HG03060 (cell line): Measurements from ENCODE around the gene PPP2R5C.
"Not testable (repeated sequence)": the region's sequence is repeated elsewhere in the genome, so short reads cannot be mapped to it uniquely, and the experiment has no call there.

ENCODE experiments used
- ATAC-seq: cut with Tn5 transposase; IDR thresholded peaks from one replicate; pipeline ENCODE4 v1.9.1; 2021; ENCODE audit warnings: low read depth, moderate number of reproducible peaks; ENCODE audit not compliant: unreplicated experiment

Gene PPP2R5C

GRCh38 chr14:101959277-101959676, 197.8 kb downstream of the PPP2R5C start:
- ATAC-seq, result no peak

- no peak for ATAC-seq
These were observed 198.7 kb downstream of the PPP2R5C start for GRCh38 chr14:101960225-101960624.

- ATAC-seq, result no peak
These were observed 199.7 kb downstream of the PPP2R5C start for GRCh38 chr14:101961011-101961721.

DNA sequence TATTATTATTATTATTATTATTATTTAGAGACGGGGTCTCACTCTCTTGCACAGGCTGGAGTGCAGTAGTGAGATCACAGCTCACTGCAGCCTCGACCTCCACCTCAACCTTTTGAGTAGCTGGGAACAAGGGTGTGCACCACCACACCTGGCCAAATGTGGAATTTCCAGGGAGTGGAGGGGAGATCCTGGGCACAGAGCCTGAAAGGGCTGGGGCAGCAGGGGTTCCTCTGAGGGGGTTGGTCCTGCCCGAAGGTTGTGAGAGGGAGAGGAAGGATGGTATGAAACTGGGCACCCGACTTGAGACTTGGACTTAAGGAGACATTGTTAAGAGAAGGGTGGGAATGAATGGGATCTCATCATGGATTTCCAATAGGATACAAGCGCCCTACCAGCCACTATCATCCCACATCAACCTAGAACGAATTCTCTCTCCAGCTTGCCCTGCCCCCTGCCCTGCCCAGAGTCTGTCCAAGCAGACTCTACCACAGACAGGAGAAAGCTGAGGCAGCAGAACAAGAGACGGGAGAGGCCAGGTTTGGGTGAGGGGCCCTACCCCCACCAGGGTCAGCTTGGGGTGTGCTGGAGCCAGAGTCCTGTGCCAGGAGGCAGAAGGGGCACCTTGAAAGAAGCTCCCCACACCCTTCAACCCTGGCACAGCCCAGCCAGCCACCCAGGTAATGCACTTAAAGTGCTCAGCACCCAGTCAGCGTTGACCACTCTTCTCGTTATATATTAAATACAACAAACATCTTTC, 200.4 kb downstream of the PPP2R5C start:
- ATAC-seq, result no peak

DNA sequence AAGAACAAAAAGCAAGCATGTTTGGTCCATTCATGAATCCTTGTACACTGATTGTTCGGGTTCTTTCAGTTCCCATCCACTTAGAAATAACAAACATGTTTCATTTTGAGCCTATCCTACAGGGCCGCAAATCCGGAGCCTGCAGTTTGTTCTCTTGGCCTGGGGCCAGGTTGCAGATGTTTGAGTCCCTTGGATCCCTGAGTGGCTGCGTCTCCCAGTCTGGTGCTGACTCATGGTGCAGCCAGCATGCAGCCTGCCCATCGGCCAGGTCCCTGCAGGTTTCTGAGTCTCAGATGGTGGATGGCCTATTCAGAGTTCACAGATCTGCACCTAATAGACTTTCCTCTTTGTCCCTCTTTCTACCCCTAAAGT, 201.0 kb downstream of the PPP2R5C start:
- ATAC-seq, result no peak

GRCh38 chr14:101963052-101963451, 201.5 kb downstream of the PPP2R5C start:
- ATAC-seq, result no peak

- no peak for ATAC-seq
These were observed 202.3 kb downstream of the PPP2R5C start for GRCh38 chr14:101963656-101964296.

GRCh38 chr14:101964297-101965180, 203.0 kb downstream of the PPP2R5C start, which contains the start of gene DYNC1H1:
Gene DYNC1H1, plus strand, starts transcription at chr14:101964573. Its CDS starts 119 bp downstream, at chr14:101964692.
- peak; percentile 53 for ATAC-seq

DNA sequence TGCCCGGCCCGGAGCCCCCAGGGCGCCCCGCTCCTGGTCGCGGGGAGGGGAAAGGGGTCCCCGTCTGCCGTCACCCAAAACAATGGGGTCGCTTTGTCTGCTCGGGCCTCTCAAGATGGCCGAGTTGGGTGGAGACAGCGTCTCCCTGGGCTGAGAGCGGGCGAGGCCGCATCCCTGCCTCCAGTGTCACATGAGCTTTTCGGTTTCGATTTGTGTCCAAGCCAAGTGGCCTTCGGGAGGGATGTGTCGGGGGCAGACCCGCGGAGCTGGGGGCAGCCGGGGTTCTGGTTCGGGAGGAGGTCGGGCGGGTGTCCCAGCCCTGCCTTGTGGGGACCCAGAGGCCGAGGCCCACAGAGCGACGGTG, 203.7 kb downstream of the PPP2R5C start:
- no peak for ATAC-seq

DNA sequence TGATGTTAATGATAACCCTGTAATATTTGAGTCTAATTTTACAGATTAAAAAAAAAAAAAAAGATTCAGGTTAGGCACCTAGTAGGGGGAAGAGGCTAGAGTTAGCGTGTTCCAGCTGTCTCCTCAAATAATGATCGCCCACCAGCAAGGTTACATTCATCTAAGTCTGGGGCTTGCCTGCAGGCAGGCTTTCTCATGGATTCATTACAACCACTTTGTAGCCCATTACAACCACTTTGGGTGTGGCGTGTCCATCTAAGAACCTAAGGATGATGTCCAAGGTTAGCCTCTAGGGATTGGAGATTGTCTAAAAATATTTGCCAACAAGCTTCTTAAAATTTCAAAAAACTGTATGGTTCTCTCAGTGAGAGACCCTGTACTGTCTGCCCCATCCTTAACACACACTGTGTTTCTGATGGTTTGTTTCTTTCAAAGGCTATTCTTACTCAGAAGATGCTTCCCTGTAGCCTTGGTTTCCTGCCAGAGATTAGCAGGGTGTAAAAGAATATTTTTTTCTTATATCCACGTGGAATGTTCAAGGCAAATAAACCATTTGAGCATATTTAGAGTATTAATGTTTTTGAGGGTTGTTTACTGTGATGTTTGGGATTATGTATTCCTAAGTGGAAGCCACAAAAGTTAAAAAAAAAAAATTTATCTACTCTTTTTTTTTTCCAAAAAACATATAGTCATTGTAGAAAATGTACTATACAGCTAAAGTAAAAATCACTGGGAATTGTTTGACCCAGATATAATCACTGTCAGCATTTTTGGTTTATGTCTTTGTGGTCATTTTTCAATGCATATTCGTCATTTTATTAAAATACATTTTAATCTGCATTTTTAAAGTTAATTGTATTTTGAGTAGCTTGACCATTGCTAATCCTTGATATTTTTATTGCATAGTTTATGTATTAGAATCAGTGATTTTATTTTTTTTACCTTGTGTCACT, 204.5 kb downstream of the PPP2R5C start:
- ATAC-seq, result no peak

DNA sequence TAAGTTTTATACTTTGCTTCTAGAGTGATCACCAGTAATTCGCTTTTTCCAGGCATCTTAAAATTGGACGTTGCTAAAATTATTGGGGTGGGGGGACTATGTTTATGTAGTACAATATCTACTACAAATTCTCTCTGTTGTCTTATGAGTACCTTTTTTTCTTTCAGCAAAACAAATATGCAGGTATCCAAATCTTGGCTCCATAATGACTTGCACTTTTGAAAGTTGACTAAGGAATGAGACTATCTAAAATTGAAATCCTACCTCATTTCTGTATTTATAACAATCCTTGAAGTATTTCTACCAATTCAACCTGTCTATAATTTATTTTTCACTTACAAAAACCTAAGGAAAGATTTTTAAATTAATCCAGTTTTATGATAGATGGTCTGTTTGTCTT, 205.2 kb downstream of the PPP2R5C start:
- no peak for ATAC-seq

GRCh38 chr14:101968186-101968585, 206.7 kb downstream of the PPP2R5C start:
- no peak for ATAC-seq

GRCh38 chr14:101969481-101969880, 208.0 kb downstream of the PPP2R5C start:
- ATAC-seq, result no peak

GRCh38 chr14:101970830-101971400, 209.4 kb downstream of the PPP2R5C start:
- ATAC-seq, result no peak

DNA sequence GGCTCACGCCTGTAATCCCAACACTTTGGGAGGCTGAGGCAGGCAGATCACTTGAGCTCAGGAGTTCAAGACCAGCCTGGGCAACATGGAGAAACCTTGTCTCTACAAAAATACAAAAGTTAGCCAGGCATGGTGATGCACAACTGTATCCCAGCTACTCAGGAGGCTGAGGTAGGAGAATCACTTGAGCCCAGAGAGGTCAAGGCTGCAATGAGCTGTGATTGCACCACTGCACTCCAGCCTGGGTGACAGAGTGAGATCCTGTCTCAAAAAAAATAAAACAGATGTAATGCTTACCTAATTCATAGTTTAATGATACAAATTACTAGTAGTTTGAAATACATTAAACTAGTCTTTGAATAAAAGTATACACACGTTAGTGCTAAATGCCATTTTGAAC, 209.9 kb downstream of the PPP2R5C start:
- not testable (repeated sequence) for ATAC-seq

DNA sequence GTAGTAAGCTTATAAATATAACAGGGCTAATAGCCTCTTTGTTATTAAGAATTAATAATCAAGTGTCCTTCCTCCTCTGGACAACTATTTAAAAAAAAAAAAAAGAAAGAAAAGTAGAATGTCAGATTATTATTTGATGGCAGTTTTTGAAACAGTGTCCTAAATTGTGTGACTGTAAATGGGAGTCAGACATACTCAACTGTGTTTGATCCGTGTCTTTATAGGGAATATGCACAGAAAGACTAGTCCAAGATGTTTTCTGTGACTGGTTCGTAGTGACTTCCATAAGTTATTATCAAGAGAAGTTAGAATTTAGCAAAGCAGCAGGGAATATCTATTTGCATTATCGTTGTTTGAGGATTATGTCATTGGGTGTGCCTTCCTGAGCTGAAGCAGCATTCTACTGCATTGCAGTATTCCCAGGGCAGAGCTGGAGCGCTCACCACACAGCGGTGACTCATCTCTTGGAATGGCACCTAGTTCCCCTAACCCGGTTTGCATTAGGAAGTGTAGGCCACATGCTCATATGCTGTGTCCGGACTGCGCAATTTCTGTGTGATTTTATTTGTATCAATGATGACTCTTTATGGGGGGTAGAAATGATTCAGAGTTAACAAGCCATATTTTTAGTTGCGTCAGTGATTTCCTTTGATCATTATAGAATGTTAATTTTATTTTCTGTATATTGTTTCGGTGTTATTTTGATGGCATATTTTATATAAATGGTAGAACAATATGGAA, 210.8 kb downstream of the PPP2R5C start:
- no peak for ATAC-seq

- no peak for ATAC-seq
These were observed 211.8 kb downstream of the PPP2R5C start for GRCh38 chr14:101973356-101973755.

- no peak for ATAC-seq
These were observed 213.7 kb downstream of the PPP2R5C start for GRCh38 chr14:101975231-101975630.
